Measurements from ENCODE around the gene C14orf93. TPM values are rescaled to one million over a fixed set of nuclear protein-coding genes. Genes with fewer than 3 reads are reported as not detected.
A peak's percentile ranks its signal among the peaks of the same experiment; 100 is the strongest.
"Not testable (repeated sequence)": the region's sequence is repeated elsewhere in the genome, so short reads cannot be mapped to it uniquely, and the experiment has no call there.

The C14orf93 gene
- total RNA-seq, 1 donor from 2014 or later = 8.1 TPM

- ATAC-seq = no peak
- DNase-seq (ENCODE audit: low spot score) = no peak
- intact Hi-C loops (cut with DNase I) = no loop called here
These were observed 15.3 kb upstream of the C14orf93 start for GRCh38 chr14:23025151-23025814.

- DNase-seq (ENCODE audit: low spot score) (no peak), ATAC-seq (no peak)
- intact Hi-C loops (cut with DNase I) = no loop called here
These were observed 14.7 kb upstream of the C14orf93 start for GRCh38 chr14:23024612-23025075.

GRCh38 chr14:23023795-23024152 lies 13.8 kb upstream of the C14orf93 start:
- ATAC-seq (no peak), DNase-seq (ENCODE audit: low spot score) (no peak)
- intact Hi-C loops (cut with DNase I) = no loop called here

- ATAC-seq (no peak), DNase-seq (ENCODE audit: low spot score) (no peak)
- intact Hi-C loops (cut with DNase I) = no loop called here
These were observed 13.3 kb upstream of the C14orf93 start for GRCh38 chr14:23023022-23023794.

- ATAC-seq (no peak), DNase-seq (ENCODE audit: low spot score) (no peak)
- intact Hi-C loops (cut with DNase I) = no loop called here
These were observed 12.0 kb upstream of the C14orf93 start for GRCh38 chr14:23021889-23022442.

GRCh38 chr14:23021434-23021833 lies 11.5 kb upstream of the C14orf93 start:
- no peak for ATAC-seq
- intact Hi-C loops (cut with DNase I) = no loop called here
- DNase-seq (ENCODE audit: low spot score) = no peak

- DNase-seq (ENCODE audit: low spot score) = no peak
- no peak for ATAC-seq
- intact Hi-C loops (cut with DNase I) = no loop called here
These were observed 10.5 kb upstream of the C14orf93 start for GRCh38 chr14:23020143-23021128.

GRCh38 chr14:23018107-23018506 lies 8.2 kb upstream of the C14orf93 start:
- ATAC-seq = no peak
- DNase-seq (ENCODE audit: low spot score) = no peak
- intact Hi-C loops (cut with DNase I) = no loop called here

- DNase-seq (ENCODE audit: low spot score) (no peak), ATAC-seq (no peak)
- intact Hi-C loops (cut with DNase I) = no loop called here
These were observed 7.1 kb upstream of the C14orf93 start for GRCh38 chr14:23017091-23017490.

- ATAC-seq (no peak), DNase-seq (ENCODE audit: low spot score) (no peak)
- intact Hi-C loops (cut with DNase I) = no loop called here
These were observed 5.7 kb upstream of the C14orf93 start for GRCh38 chr14:23015618-23016017.

GRCh38 chr14:23013749-23014054 lies 3.8 kb upstream of the C14orf93 start:
- DNase-seq (ENCODE audit: low spot score); intact Hi-C loops (cut with DNase I); ATAC-seq: not testable (repeated sequence)

- ATAC-seq = no peak
- intact Hi-C loops (cut with DNase I) = no loop called here
These were observed 3.3 kb upstream of the C14orf93 start for GRCh38 chr14:23013054-23013748.

GRCh38 chr14:23009483-23009938 lies 432 bp downstream of the C14orf93 start:
- ATAC-seq (no peak), DNase-seq (ENCODE audit: low spot score) (no peak)
- intact Hi-C loops (cut with DNase I) = no loop called here

More at GRCh38 chr14:23013054-23013748, 3.3 kb upstream of the C14orf93 start:
- no peak for DNase-seq (ENCODE audit: low spot score)

GRCh38 chr14:23008831-23009230 lies 1.1 kb downstream of the C14orf93 start:
- intact Hi-C loops (cut with DNase I) = no loop called here
- no peak for DNase-seq (ENCODE audit: low spot score)

GRCh38 chr14:23006544-23007419 lies 3.2 kb downstream of the C14orf93 start:
- ATAC-seq = peak; percentile 99
- peak; percentile 96 for DNase-seq (ENCODE audit: low spot score)
- intact Hi-C loops (cut with DNase I) = no loop called here

More at GRCh38 chr14:23008831-23009230, 1.1 kb downstream of the C14orf93 start:
- no peak for ATAC-seq

GRCh38 chr14:23006188-23006534 lies 3.8 kb downstream of the C14orf93 start:
- DNase-seq (ENCODE audit: low spot score) = no peak
- intact Hi-C loops (cut with DNase I) = no loop called here
- no peak for ATAC-seq

- DNase-seq (ENCODE audit: low spot score) (no peak), ATAC-seq (no peak)
- intact Hi-C loops (cut with DNase I) = no loop called here
These were observed 4.3 kb downstream of the C14orf93 start for GRCh38 chr14:23005451-23006187.
